Dendritic cell treated with granulocyte-macrophage colony-stimulating factor and Interleukin-4, amounts not matched to agents 40 ng/mL and 50 ng/mL, for 4 days (primary cell): ENCODE results near the gene KANTR.

Experiments used
- H3K27ac Mint-ChIP-seq: one replicate; pipeline ENCODE4 v1.8.0; 2022; ENCODE audit warnings: mild to moderate bottlenecking, mixed read lengths
- H3K27me3 Mint-ChIP-seq: one replicate; pipeline ENCODE4 v1.8.0; 2022; ENCODE audit warnings: mild to moderate bottlenecking, mixed read lengths
- H3K36me3 Mint-ChIP-seq: one replicate; pipeline ENCODE4 v1.8.0; 2022; ENCODE audit warnings: low read depth, mixed read lengths
- H3K4me1 Mint-ChIP-seq: one replicate; pipeline ENCODE4 v1.8.0; 2022; ENCODE audit warnings: low read depth, mixed read lengths
- H3K4me3 Mint-ChIP-seq: one replicate; pipeline ENCODE4 v1.8.0; 2022; ENCODE audit warnings: mild to moderate bottlenecking, moderate library complexity, mixed read lengths
- H3K9me3 Mint-ChIP-seq: one replicate; pipeline ENCODE4 v1.8.0; 2022; ENCODE audit warnings: mixed read lengths
- intact Hi-C: fragments of 100-400 bp; cut with micrococcal nuclease; formaldehyde crosslinking; loops from one replicate; pipeline ENCODE4 v1.15.0; 2022

Gene KANTR

DNA sequence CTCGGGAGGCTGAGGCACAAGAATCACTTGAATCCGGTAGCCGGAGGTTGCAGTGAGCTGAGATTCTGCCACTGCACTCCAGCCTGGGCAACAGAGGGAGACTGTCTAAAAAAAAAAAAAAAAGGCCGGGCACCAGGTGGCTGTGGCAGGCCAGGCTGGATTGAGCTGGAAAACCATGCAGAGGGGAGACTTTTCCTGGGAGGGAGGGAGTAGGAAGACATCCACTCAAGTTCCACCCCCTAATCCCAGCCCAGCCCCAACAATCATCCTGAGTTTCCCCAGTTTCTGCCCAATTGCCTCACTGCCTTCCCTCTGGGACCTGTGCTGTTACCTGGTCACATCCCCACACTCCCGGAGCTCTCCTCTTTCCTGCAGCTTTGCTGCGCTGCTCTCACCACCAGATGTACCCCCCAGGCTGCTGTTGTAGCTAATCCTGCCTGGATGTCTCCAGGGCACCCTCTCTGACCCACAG is 20.8 kb upstream of the KANTR start:
- no peaks in the 10 kb centered on the region for H3K36me3 Mint-ChIP-seq
- H3K4me3 Mint-ChIP-seq, result no peak overlapping the region
- no peak overlapping the region for H3K27ac Mint-ChIP-seq
- peaks cover 6% of the 10 kb centered on the region for H3K9me3 Mint-ChIP-seq
- H3K4me1 Mint-ChIP-seq, result peaks cover 13% of the 10 kb centered on the region
- intact Hi-C loops, result no loop called here
- H3K27me3 Mint-ChIP-seq, result peaks cover 4% of the 10 kb centered on the region

DNA sequence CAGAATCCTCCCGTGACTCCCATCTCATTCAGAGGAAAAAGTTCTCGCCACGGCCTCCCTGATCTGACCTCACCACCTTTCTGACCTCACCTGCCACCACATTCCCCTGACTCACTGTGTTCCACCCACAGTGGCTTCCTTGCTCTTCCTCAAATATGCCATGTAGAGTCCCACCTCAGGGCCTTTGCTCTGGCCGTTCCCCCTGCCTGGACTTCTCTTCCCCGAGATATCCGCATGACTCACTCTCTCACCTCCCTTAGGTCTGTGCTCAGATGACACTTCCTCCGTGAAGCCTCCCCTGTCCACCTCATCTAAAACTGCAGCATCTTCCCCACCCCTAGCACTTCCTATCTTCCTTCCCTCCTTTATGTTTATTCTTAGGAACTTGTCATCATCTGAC is 18.9 kb upstream of the KANTR start:
- peaks cover 4% of the 10 kb centered on the region for H3K27me3 Mint-ChIP-seq
- peaks cover 6% of the 10 kb centered on the region for H3K9me3 Mint-ChIP-seq
- no peak overlapping the region for H3K27ac Mint-ChIP-seq
- H3K36me3 Mint-ChIP-seq, result no peaks in the 10 kb centered on the region
- peaks cover 13% of the 10 kb centered on the region for H3K4me1 Mint-ChIP-seq
- H3K4me3 Mint-ChIP-seq, result no peak overlapping the region
- intact Hi-C loops, result no loop called here

DNA sequence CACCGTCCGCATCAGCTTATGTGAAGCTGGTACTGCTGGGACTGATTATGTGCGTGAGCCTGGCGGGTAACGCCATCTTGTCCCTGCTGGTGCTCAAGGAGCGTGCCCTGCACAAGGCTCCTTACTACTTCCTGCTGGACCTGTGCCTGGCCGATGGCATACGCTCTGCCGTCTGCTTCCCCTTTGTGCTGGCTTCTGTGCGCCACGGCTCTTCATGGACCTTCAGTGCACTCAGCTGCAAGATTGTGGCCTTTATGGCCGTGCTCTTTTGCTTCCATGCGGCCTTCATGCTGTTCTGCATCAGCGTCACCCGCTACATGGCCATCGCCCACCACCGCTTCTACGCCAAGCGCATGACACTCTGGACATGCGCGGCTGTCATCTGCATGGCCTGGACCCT is 17.3 kb upstream of the KANTR start:
- Mint-ChIP-seq H3K27me3 (peaks cover 4% of the 10 kb centered on the region), H3K4me1 (peaks cover 10% of the 10 kb centered on the region), H3K4me3 (no peak overlapping the region), H3K27ac (no peak overlapping the region), H3K9me3 (peaks cover 6% of the 10 kb centered on the region), H3K36me3 (no peaks in the 10 kb centered on the region)
- intact Hi-C loops, result no loop called here

DNA sequence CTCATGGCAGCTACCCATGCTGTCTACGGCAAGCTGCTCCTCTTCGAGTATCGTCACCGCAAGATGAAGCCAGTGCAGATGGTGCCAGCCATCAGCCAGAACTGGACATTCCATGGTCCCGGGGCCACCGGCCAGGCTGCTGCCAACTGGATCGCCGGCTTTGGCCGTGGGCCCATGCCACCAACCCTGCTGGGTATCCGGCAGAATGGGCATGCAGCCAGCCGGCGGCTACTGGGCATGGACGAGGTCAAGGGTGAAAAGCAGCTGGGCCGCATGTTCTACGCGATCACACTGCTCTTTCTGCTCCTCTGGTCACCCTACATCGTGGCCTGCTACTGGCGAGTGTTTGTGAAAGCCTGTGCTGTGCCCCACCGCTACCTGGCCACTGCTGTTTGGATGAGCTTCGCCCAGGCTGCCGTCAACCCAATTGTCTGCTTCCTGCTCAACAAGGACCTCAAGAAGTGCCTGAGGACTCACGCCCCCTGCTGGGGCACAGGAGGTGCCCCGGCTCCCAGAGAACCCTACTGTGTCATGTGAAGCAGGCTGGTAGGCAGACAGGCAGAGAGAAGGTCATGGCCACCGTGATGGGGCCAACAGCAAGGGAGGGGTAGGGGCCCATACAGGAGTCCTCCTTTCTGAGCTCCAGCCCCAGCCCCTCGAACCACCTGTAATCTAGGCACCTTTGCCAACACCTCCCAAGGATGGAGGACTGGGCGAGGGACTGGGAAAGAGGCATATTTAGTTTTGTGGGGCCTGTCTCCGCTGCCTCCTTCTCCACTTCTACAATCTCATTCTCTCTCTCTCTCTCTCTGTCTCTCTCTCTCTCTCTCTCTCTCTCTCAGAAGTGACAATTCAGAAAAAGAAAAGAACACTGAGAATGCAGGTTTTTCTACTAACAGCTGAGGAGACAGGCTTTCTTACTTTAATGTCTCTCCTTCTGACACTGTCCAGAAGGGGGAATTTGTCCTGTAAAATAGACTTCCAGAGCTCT is 16.4 kb upstream of the KANTR start:
- Mint-ChIP-seq H3K36me3 (no peaks in the 10 kb centered on the region), H3K9me3 (peaks cover 6% of the 10 kb centered on the region), H3K4me1 (peaks cover 2% of the 10 kb centered on the region), H3K27me3 (no peaks in the 10 kb centered on the region), H3K4me3 (no peak overlapping the region), H3K27ac (no peak overlapping the region)
- intact Hi-C loops, result no loop called here

DNA sequence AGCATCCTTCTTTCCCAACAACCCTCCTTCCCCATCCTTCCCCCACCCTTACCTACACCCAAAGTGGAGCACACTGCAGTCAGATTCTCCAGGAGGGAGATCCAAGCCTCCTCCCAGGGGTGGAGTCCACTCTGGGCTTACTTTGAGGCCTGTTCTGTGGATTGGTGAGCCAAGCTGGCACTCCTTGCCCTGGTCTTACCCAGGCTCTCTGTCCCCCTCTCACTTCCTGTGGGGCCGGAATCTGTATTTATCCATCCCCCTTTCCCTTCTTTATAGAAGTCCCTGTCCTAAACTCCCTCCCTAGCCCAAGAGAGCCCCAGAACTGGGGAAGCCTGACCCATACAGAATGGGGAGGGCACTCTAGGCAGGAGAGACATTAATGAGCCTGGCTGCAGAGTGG is 15.0 kb upstream of the KANTR start:
- intact Hi-C loops, result no loop called here
- Mint-ChIP-seq H3K36me3 (no peaks in the 10 kb centered on the region), H3K4me1 (peaks cover 13% of the 10 kb centered on the region), H3K9me3 (peaks cover 6% of the 10 kb centered on the region), H3K4me3 (no peak overlapping the region), H3K27ac (no peak overlapping the region), H3K27me3 (peaks cover 11% of the 10 kb centered on the region)

DNA sequence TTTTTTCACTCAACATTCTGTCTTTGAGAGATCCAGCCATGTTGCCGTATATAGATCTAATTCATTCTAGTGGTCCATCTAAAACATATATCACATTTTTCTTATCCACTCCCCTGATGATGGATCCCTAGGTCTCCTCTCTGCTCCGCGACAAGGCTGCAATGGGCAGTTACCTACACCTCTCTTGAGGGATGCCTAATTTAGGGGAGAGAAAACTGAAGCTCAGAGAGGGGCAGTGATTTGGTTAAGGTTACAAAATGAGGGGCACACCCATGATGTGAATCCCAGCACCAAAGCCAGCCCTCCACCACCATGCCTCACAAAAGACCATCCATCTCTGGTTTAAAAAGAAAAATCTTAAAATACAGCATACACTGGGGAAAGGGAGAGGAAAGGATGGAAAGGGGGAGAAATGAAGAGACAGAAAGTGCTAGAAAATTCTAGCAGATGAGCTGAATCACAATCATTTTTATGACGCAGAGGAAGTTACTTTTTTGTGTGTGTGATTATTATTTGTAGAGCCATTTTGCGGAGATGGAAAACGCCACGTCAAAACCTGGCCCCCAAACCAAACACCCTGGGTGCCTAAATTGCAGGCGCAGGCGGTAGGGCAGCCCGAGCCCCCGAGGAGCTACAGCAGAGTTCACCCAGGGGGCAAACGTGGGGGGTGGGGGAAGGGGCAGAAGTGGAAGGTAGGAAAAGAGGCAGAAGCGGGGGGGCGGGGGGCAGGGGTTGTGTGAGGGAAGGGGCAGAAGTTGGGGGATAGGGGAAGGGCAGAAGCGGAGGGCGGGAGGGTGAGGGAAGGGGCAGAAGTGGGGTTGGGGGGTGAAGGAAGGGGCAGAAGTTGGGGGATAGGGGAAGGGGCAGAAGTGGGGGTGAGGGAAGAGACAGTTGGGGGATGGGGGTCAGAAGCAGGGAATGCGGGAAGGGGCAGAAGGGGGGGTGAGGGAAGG is 13.0 kb upstream of the KANTR start:
- Mint-ChIP-seq H3K27me3 (peaks cover 11% of the 10 kb centered on the region), H3K36me3 (peaks cover 16% of the 10 kb centered on the region), H3K4me3 (peak overlapping the region; percentile 72), H3K4me1 (peaks cover 13% of the 10 kb centered on the region), H3K9me3 (peaks cover 6% of the 10 kb centered on the region), H3K27ac (peak overlapping the region; percentile 77)
- intact Hi-C loops, result no loop called here

DNA sequence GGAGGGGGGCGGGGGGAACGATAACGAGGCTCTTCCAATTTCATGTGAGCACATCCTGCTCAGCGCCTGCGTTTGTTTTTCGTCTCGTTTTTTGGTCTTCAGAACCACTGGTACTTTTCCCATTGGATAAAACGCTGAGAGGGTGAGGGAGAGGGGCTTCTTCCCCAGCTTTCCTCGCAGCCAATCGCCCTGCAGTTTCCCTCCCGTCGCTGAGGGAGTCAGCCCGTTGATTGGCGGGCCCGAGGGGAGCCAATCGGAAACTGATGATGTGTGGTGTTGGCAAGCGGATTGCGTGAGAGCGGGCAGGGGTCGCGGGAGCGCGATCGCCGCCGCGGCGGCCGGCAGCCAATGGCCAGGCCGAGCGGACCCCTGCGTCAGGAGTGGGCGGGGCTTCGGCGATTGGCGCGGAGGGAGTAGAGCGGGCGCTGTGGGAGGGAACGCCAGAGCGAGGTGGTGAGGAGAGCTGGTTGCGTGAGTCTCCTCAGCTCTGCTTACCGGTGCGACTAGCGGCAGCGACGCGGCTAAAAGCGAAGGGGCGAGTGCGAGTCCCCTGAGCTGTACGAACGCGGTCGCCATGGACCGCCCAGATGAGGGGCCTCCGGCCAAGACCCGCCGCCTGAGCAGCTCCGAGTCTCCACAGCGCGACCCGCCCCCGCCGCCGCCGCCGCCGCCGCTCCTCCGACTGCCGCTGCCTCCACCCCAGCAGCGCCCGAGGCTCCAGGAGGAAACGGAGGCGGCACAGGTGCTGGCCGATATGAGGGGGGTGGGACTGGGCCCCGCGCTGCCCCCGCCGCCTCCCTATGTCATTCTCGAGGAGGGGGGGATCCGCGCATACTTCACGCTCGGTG is 11.8 kb upstream of the KANTR start, which contains the start of gene TSPYL2:
Gene TSPYL2 (plus strand): TSS at position 443 of the 848 bp plus-strand sequence. CDS start 132 bp downstream, at position 575.
- peaks cover 13% of the 10 kb centered on the region for H3K4me1 Mint-ChIP-seq
- H3K4me3 Mint-ChIP-seq, result peak within 1 kb of the TSS; percentile 88
- peak within 1 kb of the TSS; percentile 94 for H3K27ac Mint-ChIP-seq
- H3K36me3 Mint-ChIP-seq, result peaks cover 24% of the 10 kb centered on the region
- intact Hi-C loops, result loop anchor here (1.0 kb wide), 1 partner anchor 11 kb away; no protein-coding TSS in a partner anchor
- H3K27me3 Mint-ChIP-seq, result peaks cover 11% of the 10 kb centered on the region
- no peaks in the 10 kb centered on the region for H3K9me3 Mint-ChIP-seq

DNA sequence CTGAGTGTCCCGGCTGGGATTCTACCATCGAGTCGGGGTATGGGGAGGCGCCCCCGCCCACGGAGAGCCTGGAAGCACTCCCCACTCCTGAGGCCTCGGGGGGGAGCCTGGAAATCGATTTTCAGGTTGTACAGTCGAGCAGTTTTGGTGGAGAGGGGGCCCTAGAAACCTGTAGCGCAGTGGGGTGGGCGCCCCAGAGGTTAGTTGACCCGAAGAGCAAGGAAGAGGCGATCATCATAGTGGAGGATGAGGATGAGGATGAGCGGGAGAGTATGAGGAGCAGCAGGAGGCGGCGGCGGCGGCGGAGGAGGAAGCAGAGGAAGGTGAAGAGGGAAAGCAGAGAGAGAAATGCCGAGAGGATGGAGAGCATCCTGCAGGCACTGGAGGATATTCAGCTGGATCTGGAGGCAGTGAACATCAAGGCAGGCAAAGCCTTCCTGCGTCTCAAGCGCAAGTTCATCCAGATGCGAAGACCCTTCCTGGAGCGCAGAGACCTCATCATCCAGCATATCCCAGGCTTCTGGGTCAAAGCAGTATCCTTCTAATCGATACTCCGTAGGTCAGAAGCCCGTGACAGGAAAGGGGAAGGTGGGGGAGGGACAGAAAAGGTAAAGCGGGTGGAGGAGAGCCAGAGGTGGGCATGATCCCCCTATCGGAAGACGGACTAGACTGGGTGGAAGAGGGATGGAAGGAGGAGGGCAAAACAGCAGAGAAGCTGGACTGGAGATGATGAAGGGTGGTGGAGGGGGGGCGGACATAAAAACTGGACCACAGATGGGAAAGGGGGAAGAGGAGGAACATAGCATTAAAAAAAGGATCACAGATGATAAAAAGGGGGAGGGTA is 10.9 kb upstream of the KANTR start:
- intact Hi-C loops, result loop anchor here (1.0 kb wide), 1 partner anchor 10 kb away; no protein-coding TSS in a partner anchor
- peak overlapping the region; percentile 94 for H3K27ac Mint-ChIP-seq

DNA sequence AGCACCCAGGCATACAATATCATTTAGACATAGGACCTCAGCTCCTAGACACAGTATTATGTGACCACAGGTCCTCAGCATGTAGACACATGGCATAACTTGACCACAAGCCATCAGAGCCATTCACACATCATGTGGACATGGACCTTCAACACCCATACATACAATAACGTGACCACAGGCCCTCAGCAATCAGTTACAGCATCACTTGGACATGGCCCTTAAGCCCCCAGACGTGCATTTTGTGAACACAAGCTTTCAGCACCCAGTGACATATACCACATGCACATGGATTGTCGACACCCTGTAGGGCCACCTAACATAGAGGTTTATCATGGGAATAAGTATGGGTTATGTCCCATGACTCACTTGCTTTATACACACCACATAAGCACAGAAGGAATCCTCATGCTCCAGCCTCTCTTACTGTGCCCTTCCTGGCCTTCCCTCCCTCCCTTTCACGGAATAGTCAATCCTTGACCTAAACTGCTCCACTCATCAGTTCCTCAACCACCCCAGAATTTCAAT is 9.8 kb upstream of the KANTR start:
- Mint-ChIP-seq H3K27me3 (peaks cover 22% of the 10 kb centered on the region), H3K4me1 (peaks cover 31% of the 10 kb centered on the region), H3K4me3 (no peak overlapping the region), H3K27ac (no peak overlapping the region), H3K9me3 (no peaks in the 10 kb centered on the region), H3K36me3 (peaks cover 24% of the 10 kb centered on the region)
- intact Hi-C loops, result no loop called here

More for the DNA sequence above, 10.9 kb upstream of the KANTR start:
- H3K4me3 Mint-ChIP-seq, result peak overlapping the region; percentile 88
- no peaks in the 10 kb centered on the region for H3K9me3 Mint-ChIP-seq
- H3K27me3 Mint-ChIP-seq, result peaks cover 13% of the 10 kb centered on the region
- peaks cover 20% of the 10 kb centered on the region for H3K4me1 Mint-ChIP-seq
- H3K36me3 Mint-ChIP-seq, result peaks cover 24% of the 10 kb centered on the region

DNA sequence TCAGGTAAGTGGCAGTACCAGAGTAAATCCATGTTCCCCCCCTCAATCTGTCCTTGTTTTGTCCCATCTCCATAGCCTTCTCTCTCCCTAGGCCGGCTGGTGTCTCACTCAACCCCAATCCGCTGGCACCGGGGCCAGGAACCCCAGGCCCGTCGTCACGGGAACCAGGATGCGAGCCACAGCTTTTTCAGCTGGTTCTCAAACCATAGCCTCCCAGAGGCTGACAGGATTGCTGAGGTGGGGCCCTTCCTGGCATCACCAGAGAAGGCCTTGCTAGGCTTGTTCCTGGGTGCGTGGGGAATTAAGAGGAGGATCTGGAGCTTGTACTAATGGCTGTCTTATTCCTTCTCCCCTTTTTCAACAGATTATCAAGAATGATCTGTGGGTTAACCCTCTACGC is 9.1 kb upstream of the KANTR start:
- H3K27ac Mint-ChIP-seq, result no peak overlapping the region
- intact Hi-C loops, result no loop called here

DNA sequence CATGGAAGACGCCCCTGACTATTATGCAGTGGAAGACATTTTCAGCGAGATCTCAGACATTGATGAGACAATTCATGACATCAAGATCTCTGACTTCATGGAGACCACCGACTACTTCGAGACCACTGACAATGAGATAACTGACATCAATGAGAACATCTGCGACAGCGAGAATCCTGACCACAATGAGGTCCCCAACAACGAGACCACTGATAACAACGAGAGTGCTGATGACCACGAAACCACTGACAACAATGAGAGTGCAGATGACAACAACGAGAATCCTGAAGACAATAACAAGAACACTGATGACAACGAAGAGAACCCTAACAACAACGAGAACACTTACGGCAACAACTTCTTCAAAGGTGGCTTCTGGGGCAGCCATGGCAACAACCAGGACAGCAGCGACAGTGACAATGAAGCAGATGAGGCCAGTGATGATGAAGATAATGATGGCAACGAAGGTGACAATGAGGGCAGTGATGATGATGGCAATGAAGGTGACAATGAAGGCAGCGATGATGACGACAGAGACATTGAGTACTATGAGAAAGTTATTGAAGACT is 8.2 kb upstream of the KANTR start:
- no peak overlapping the region for H3K4me3 Mint-ChIP-seq
- H3K27ac Mint-ChIP-seq, result no peak overlapping the region
- intact Hi-C loops, result no loop called here
- H3K4me1 Mint-ChIP-seq, result peaks cover 32% of the 10 kb centered on the region
- H3K9me3 Mint-ChIP-seq, result no peaks in the 10 kb centered on the region
- peaks cover 24% of the 10 kb centered on the region for H3K36me3 Mint-ChIP-seq
- H3K27me3 Mint-ChIP-seq, result peaks cover 22% of the 10 kb centered on the region

More for the DNA sequence above, 9.1 kb upstream of the KANTR start:
- H3K4me1 Mint-ChIP-seq, result peaks cover 32% of the 10 kb centered on the region
- H3K9me3 Mint-ChIP-seq, result no peaks in the 10 kb centered on the region
- no peak overlapping the region for H3K4me3 Mint-ChIP-seq
- H3K27me3 Mint-ChIP-seq, result peaks cover 22% of the 10 kb centered on the region
- peaks cover 24% of the 10 kb centered on the region for H3K36me3 Mint-ChIP-seq

DNA sequence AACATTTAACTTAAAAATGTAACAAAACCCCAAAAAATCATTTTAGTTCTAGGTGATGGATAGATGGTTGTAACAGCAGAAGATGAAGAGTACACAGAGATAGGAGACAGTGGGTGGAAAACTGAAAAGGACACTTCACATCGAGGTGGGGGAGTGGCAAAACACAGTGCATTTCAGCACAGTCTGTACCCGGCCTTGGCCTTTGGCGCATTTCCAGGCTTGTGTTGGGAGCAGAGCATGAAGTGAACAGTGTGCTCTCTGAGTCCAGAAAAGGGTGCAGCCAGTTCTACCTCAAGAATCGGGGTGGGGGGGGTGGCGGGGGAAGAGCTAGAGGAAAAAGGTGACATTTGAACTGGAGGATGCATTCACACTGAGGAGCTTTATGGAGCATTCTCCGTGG is 7.5 kb upstream of the KANTR start:
- H3K36me3 Mint-ChIP-seq, result peaks cover 24% of the 10 kb centered on the region
- no peak overlapping the region for H3K27ac Mint-ChIP-seq
- peaks cover 22% of the 10 kb centered on the region for H3K27me3 Mint-ChIP-seq
- intact Hi-C loops, result no loop called here
- H3K4me3 Mint-ChIP-seq, result no peak overlapping the region
- H3K9me3 Mint-ChIP-seq, result no peaks in the 10 kb centered on the region
- peaks cover 32% of the 10 kb centered on the region for H3K4me1 Mint-ChIP-seq
